Vagina (tissue), 2 donors: ENCODE data around the gene FAM162A. TPM values are rescaled to one million over a fixed set of nuclear protein-coding genes. Genes with fewer than 3 reads are reported as not detected.

Source experiments
- DNase-seq, 2 donors: peaks; one replicate each; pipeline ENCODE4 v3.0.0-alpha.2; 2017; ENCODE audit errors: extremely low spot score in 2 of 2
- H3K27ac ChIP-seq: fragments of 200-600 bp; sonication (generic); one replicate; pipeline ENCODE4 v1.5.1; 2019
- H3K27me3 ChIP-seq: fragments of 200-600 bp; sonication (generic); one replicate; pipeline ENCODE4 v1.5.1; 2019
- H3K36me3 ChIP-seq, 2 donors: fragments of 200-600 bp; sonication (generic); one replicate each; pipeline ENCODE4 v1.5.1; 2017 to 2019
- H3K4me1 ChIP-seq: fragments of 200-600 bp; sonication (generic); one replicate; pipeline ENCODE4 v1.5.1; 2019
- H3K4me3 ChIP-seq, 2 donors: fragments of 200-600 bp; sonication (generic); 1 replicate in 1 of 2; 2 replicates in 1 of 2; pipeline ENCODE4 v1.5.1; 2016 to 2019
- H3K9me3 ChIP-seq: fragments of 200-600 bp; sonication (generic); one replicate; pipeline ENCODE4 v1.5.1; 2019
- CTCF ChIP-seq, 3 experiments: fragments of 450-650 bp in 2 of 3; fragments of 200-600 bp in 1 of 3; sonication (generic) in 1 of 3; IDR thresholded peaks; one replicate each; pipeline ENCODE4 v1.5.1; 2017 to 2019; ENCODE audit warnings: antibody characterized with exemption in 3 of 3, mild to moderate bottlenecking in 2 of 3, moderate library complexity in 2 of 3
- POLR2A ChIP-seq, 2 donors: fragments of 450-650 bp; IDR thresholded peaks; one replicate each; pipeline ENCODE4 v1.6.1; 2017; ENCODE audit warnings: antibody characterized with exemption in 2 of 2, mild to moderate bottlenecking in 2 of 2, moderate library complexity in 2 of 2
- POLR2AphosphoS5 ChIP-seq, 2 donors: sonication (generic); formaldehyde crosslinking; IDR thresholded peaks; one replicate each; pipeline ENCODE4 v1.9.0; 2017; ENCODE audit warnings: antibody characterized with exemption in 2 of 2, mild to moderate bottlenecking in 2 of 2, low read depth in 1 of 2; ENCODE audit not compliant: insufficient read depth in 1 of 2
- intact Hi-C: fragments of 100-400 bp; cut with DNase I; formaldehyde crosslinking; loops from one replicate; pipeline ENCODE4 v1.15.1; 2023
- total RNA-seq: library from RNA; depleted of rRNA; stranded (reverse); fragments of >200 nt; gene quantifications from one replicate; pipeline ENCODE4 v1.2.3, GENCODE V29; 2016

The FAM162A gene
- total RNA-seq, 1 donor from 2014 or later, result 29.7 TPM

GRCh38 chr3:122405015-122405414 is 21.0 kb downstream of the FAM162A start:
- intact Hi-C loops, result no loop called here
- H3K9me3 ChIP-seq, result no peaks in the 10 kb centered on the region
- peaks cover 8 to 40% of the 10 kb centered on the region in 2 donors for H3K36me3 ChIP-seq

GRCh38 chr3:122406198-122406597 is 22.2 kb downstream of the FAM162A start:
- Histone ChIP-seq H3K27ac (no peak overlapping the region), H3K36me3 (peaks cover 8 to 40% of the 10 kb centered on the region in 2 donors), H3K27me3 (no peaks in the 10 kb centered on the region), H3K9me3 (no peaks in the 10 kb centered on the region), H3K4me1 (no peaks in the 10 kb centered on the region), H3K4me3 (no peak overlapping the region)
- intact Hi-C loops, result no loop called here
- DNase-seq, result no peak
- TF ChIP-seq CTCF (IDR thresholded peaks at IDR 0.05) (no peak), POLR2AphosphoS5 (IDR thresholded peaks at IDR 0.05; ENCODE audit: insufficient read depth in 1 of 2, low read depth in 1 of 2) (no peak), POLR2A (IDR thresholded peaks at IDR 0.05) (no peak)

More at GRCh38 chr3:122405015-122405414, 21.0 kb downstream of the FAM162A start:
- no peaks in the 10 kb centered on the region for H3K4me1 ChIP-seq
- TF ChIP-seq POLR2AphosphoS5 (IDR thresholded peaks at IDR 0.05; ENCODE audit: insufficient read depth in 1 of 2, low read depth in 1 of 2) (no peak), CTCF (IDR thresholded peaks at IDR 0.05) (no peak), POLR2A (IDR thresholded peaks at IDR 0.05) (no peak)
- no peak overlapping the region for H3K27ac ChIP-seq
- H3K4me3 ChIP-seq, result no peak overlapping the region
- H3K27me3 ChIP-seq, result no peaks in the 10 kb centered on the region
- no peak for DNase-seq

GRCh38 chr3:122407946-122408345 is 24.0 kb downstream of the FAM162A start:
- Histone ChIP-seq H3K27me3 (no peaks in the 10 kb centered on the region), H3K4me3 (no peak overlapping the region), H3K36me3 (peaks cover 8 to 39% of the 10 kb centered on the region in 2 donors), H3K27ac (no peak overlapping the region), H3K4me1 (no peaks in the 10 kb centered on the region), H3K9me3 (no peaks in the 10 kb centered on the region)
- intact Hi-C loops, result no loop called here
- TF ChIP-seq POLR2A (IDR thresholded peaks at IDR 0.05), result no peak
- no peak for TF ChIP-seq CTCF (IDR thresholded peaks at IDR 0.05)
- no peak for TF ChIP-seq POLR2AphosphoS5 (IDR thresholded peaks at IDR 0.05; ENCODE audit: insufficient read depth in 1 of 2, low read depth in 1 of 2)
- no peak for DNase-seq

- intact Hi-C loops, result no loop called here
- no peak overlapping the region for H3K27ac ChIP-seq
- no peak for DNase-seq
Measured at GRCh38 chr3:122409446-122409845, 25.5 kb downstream of the FAM162A start.

More at GRCh38 chr3:122409446-122409845, 25.5 kb downstream of the FAM162A start:
- H3K4me3 ChIP-seq, result no peak overlapping the region
- no peaks in the 10 kb centered on the region for H3K27me3 ChIP-seq
- TF ChIP-seq CTCF (IDR thresholded peaks at IDR 0.05) (no peak), POLR2AphosphoS5 (IDR thresholded peaks at IDR 0.05; ENCODE audit: insufficient read depth in 1 of 2, low read depth in 1 of 2) (no peak), POLR2A (IDR thresholded peaks at IDR 0.05) (no peak)
- H3K36me3 ChIP-seq, result peaks cover 8 to 24% of the 10 kb centered on the region in 2 donors
- no peaks in the 10 kb centered on the region for H3K9me3 ChIP-seq
- H3K4me1 ChIP-seq, result peaks cover 4% of the 10 kb centered on the region
